DOHH2 (cell line): ENCODE data around the gene VAPA.

Experiments
- H3F3A ChIP-seq: fragments of 200-600 bp; sonication (generic), shearing (Covaris generic); 2 replicates; pipeline ENCODE4 v1.6.0; 2016; ENCODE audit warnings: antibody characterized with exemption, mild to moderate bottlenecking; ENCODE audit not compliant: control insufficient read depth, insufficient read depth
- H3K27ac ChIP-seq: fragments of 200-600 bp; sonication (generic); 2 replicates; pipeline ENCODE4 v1.5.1; 2014; ENCODE audit warnings: low read depth, mild to moderate bottlenecking, low read length, moderate library complexity
- H3K27me3 ChIP-seq: fragments of 200-600 bp; sonication (generic); 2 replicates; pipeline ENCODE4 v1.6.1; 2014; ENCODE audit warnings: mild to moderate bottlenecking, low read length, mixed read lengths; ENCODE audit not compliant: control insufficient read depth
- H3K36me3 ChIP-seq: fragments of 200-600 bp; sonication (generic); 2 replicates; pipeline ENCODE4 v1.6.1; 2014; ENCODE audit warnings: mild to moderate bottlenecking, low read length, moderate library complexity, mixed read lengths; ENCODE audit not compliant: control insufficient read depth
- H3K4me1 ChIP-seq: fragments of 200-600 bp; sonication (generic); 2 replicates; pipeline ENCODE4 v1.6.1; 2014; ENCODE audit warnings: mild to moderate bottlenecking, low read length, mixed read lengths; ENCODE audit not compliant: control insufficient read depth
- H3K4me2 ChIP-seq: fragments of 200-600 bp; sonication (generic); 2 replicates; pipeline ENCODE4 v1.6.0; 2014; ENCODE audit warnings: mild to moderate bottlenecking, low read length, moderate library complexity
- H3K4me3 ChIP-seq: fragments of 200-600 bp; sonication (generic); 2 replicates; pipeline ENCODE4 v1.5.1; 2014; ENCODE audit warnings: mild to moderate bottlenecking, low read length, mixed read lengths
- H3K79me2 ChIP-seq: fragments of 200-600 bp; sonication (generic); 2 replicates; pipeline ENCODE4 v1.6.1; 2014; ENCODE audit warnings: mild to moderate bottlenecking, low read length, mixed read lengths; ENCODE audit not compliant: control insufficient read depth
- H3K9me2 ChIP-seq: fragments of 200-600 bp; sonication (generic); replicated peaks from 2 replicates; pipeline ENCODE4 v1.6.1; 2014; ENCODE audit warnings: mild to moderate bottlenecking, low read length, mixed read lengths; ENCODE audit not compliant: control insufficient read depth
- H3K9me3 ChIP-seq: fragments of 200-600 bp; sonication (generic); 2 replicates; pipeline ENCODE4 v1.6.1; 2014; ENCODE audit warnings: antibody characterized with exemption, low read length, mixed read lengths; ENCODE audit not compliant: control insufficient read depth, insufficient read depth
- H4K20me1 ChIP-seq: fragments of 200-600 bp; sonication (generic); 2 replicates; pipeline ENCODE4 v1.6.0; 2014; ENCODE audit warnings: low read depth, mild to moderate bottlenecking, antibody characterized with exemption, low read length, moderate library complexity; ENCODE audit not compliant: control insufficient read depth, insufficient read depth
- EZH2phosphoT487 ChIP-seq: fragments of 200-600 bp; sonication (generic); IDR thresholded peaks from 2 replicates; pipeline ENCODE4 v1.6.1; 2017; ENCODE audit warnings: borderline replicate concordance, mild to moderate bottlenecking, antibody characterized with exemption, low read length, moderate library complexity, mixed read lengths
- TF ChIP-seq, protein P1 (sequence below): fragments of 200-600 bp; sonication (generic); IDR thresholded peaks from one replicate; pipeline ENCODE4 v1.5.1; 2014; ENCODE audit warnings: antibody characterized with exemption, mild to moderate bottlenecking, low read depth, low read length; ENCODE audit not compliant: poor library complexity, severe bottlenecking

Gene VAPA

DNA sequence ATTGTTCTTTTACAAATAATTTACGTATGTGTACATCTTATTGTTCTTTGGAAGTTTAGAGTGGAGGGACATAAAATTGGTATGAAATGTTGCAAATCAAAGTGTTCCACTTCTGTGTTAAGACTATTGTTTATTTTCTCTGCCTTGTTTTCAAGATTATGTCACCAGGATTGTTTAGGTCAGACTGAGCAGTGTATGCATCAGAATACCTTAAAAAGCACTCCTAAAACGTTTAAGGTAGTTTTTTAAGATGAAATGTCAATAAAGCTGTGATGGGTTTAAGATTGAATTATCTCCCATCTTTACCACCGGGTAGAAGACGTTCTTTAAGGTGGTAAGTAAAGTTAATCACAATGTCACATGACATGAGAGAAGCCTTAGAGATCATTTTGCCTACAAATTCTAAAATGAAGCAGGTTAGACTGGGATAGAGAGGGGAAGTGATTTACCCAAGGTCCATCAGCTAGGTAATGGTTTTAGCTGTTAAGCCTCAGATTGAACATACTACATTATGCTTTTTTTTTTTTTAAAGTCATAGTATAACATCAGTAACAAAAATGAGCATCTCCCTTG lies 10.6 kb downstream of the VAPA start:
- no peaks in the 10 kb centered on the region for H3K27me3 ChIP-seq
- H3K36me3 ChIP-seq = peaks cover 11% of the 10 kb centered on the region; the same call in 1 of the 2 replicates
- H3K4me3 ChIP-seq = no peak overlapping the region
- peaks cover 75% of the 10 kb centered on the region for H4K20me1 ChIP-seq
- peaks cover 75% of the 10 kb centered on the region for H3K4me1 ChIP-seq
- no peak overlapping the region for H3K27ac ChIP-seq
- no peaks in the 10 kb centered on the region for H3F3A ChIP-seq
- H3K79me2 ChIP-seq = peaks cover 100% of the 10 kb centered on the region
- peak overlapping the region; percentile 15; the same call in 1 of the 2 replicates for H3K4me2 ChIP-seq
- no peak for TF ChIP-seq EZH2phosphoT487
- TF ChIP-seq, protein P1, sequence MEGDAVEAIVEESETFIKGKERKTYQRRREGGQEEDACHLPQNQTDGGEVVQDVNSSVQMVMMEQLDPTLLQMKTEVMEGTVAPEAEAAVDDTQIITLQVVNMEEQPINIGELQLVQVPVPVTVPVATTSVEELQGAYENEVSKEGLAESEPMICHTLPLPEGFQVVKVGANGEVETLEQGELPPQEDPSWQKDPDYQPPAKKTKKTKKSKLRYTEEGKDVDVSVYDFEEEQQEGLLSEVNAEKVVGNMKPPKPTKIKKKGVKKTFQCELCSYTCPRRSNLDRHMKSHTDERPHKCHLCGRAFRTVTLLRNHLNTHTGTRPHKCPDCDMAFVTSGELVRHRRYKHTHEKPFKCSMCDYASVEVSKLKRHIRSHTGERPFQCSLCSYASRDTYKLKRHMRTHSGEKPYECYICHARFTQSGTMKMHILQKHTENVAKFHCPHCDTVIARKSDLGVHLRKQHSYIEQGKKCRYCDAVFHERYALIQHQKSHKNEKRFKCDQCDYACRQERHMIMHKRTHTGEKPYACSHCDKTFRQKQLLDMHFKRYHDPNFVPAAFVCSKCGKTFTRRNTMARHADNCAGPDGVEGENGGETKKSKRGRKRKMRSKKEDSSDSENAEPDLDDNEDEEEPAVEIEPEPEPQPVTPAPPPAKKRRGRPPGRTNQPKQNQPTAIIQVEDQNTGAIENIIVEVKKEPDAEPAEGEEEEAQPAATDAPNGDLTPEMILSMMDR = no peak
- H3K9me2 ChIP-seq = no peaks in the 10 kb centered on the region
- no peaks in the 10 kb centered on the region for H3K9me3 ChIP-seq

DNA sequence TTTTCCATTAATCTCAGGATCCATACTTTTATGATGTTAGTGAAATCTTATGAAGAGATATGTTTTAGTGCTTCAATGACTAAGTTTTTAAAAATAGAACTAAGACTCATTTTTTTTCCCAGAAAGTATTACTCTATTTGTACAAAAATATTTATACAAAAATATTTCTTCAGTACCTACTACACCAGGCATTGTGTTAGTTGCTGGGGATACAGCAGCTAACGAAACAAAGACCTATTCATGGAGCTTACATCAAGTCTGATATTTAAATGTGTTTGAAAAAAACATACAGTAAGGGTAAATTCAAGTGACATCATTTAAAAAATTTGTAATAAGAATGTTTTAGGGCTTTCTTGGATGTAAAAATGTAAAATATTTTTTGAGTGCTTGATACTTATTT lies 11.6 kb downstream of the VAPA start:
- H4K20me1 ChIP-seq = peaks cover 70% of the 10 kb centered on the region
- TF ChIP-seq, protein P1 = no peak
- TF ChIP-seq EZH2phosphoT487 = no peak
- H3K4me2 ChIP-seq = no peak overlapping the region
- H3K36me3 ChIP-seq = peaks cover 11% of the 10 kb centered on the region; the same call in 1 of the 2 replicates
- H3K27ac ChIP-seq = no peak overlapping the region
- H3K27me3 ChIP-seq = no peaks in the 10 kb centered on the region
- no peaks in the 10 kb centered on the region for H3F3A ChIP-seq
- H3K4me3 ChIP-seq = no peak overlapping the region
- no peaks in the 10 kb centered on the region for H3K9me3 ChIP-seq
- peaks cover 100% of the 10 kb centered on the region for H3K79me2 ChIP-seq
- H3K4me1 ChIP-seq = peaks cover 66% of the 10 kb centered on the region
- no peaks in the 10 kb centered on the region for H3K9me2 ChIP-seq

DNA sequence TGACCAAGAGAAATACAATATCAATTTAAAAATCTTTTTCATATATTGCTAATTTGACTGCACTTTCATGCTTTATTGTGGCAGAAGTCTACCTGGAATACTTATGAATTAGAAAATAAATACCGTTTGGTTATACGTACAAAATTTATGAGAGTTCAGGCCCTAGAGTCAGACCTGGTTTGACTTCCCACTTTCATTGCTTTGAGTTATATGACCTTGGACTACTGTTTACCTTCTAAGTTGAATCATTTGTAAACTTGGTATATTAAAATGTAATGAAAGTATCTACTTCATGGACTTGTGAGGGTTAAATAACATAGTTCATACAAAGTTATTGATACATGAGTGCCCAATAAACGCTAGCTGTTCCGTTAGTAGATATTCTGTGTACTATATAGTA lies 12.0 kb downstream of the VAPA start:
- peaks cover 11% of the 10 kb centered on the region; the same call in 1 of the 2 replicates for H3K36me3 ChIP-seq
- H3K27me3 ChIP-seq = no peaks in the 10 kb centered on the region
- H3K9me3 ChIP-seq = no peaks in the 10 kb centered on the region
- peaks cover 100% of the 10 kb centered on the region for H3K79me2 ChIP-seq
- TF ChIP-seq EZH2phosphoT487 = no peak
- TF ChIP-seq, protein P1 = no peak
- no peak overlapping the region for H3K4me3 ChIP-seq
- H4K20me1 ChIP-seq = peaks cover 66% of the 10 kb centered on the region
- peaks cover 62% of the 10 kb centered on the region for H3K4me1 ChIP-seq
- no peaks in the 10 kb centered on the region for H3K9me2 ChIP-seq
- no peak overlapping the region for H3K27ac ChIP-seq
- no peaks in the 10 kb centered on the region for H3F3A ChIP-seq
- no peak overlapping the region for H3K4me2 ChIP-seq
